K562 (cell line): ENCODE results near the gene ADAM22. TPM values are rescaled to one million over a fixed set of nuclear protein-coding genes. Genes with fewer than 3 reads are reported as not detected.

ENCODE experiments used
- ADNP ChIP-seq: fragments of 200-800 bp; sonication (Bioruptor generic); IDR thresholded peaks from 2 replicates; pipeline ENCODE4 v1.6.1; 2016; ENCODE audit warnings: missing genetic modification characterization, missing compliant biosample characterization
- EHMT2 ChIP-seq: fragments of 450-650 bp; IDR thresholded peaks from 2 replicates; pipeline ENCODE4 v1.6.1; 2018; ENCODE audit warnings: antibody characterized with exemption
- POLR2B ChIP-seq: fragments of 450-650 bp; IDR thresholded peaks from 2 replicates; pipeline ENCODE4 v1.6.1; 2018; ENCODE audit warnings: low read depth; ENCODE audit not compliant: partially characterized antibody
- RREB1 ChIP-seq: fragments of 250-450 bp; sonication (Bioruptor Pico); IDR thresholded peaks from 2 replicates; pipeline ENCODE4 v1.4.0; 2020
- SAP30 ChIP-seq: fragments of 200-600 bp; sonication (generic); IDR thresholded peaks from 2 replicates; pipeline ENCODE4 v1.6.1; 2012; ENCODE audit warnings: borderline replicate concordance, low read depth, mild to moderate bottlenecking, moderate library complexity, low read length, control low read depth, inconsistent platforms; ENCODE audit not compliant: insufficient read depth, poor library complexity, severe bottlenecking
- SRF ChIP-seq, 2 experiments: fragments of 250-450, 450-650 bp in 1 of 2; sonication (Bioruptor Pico) in 1 of 2; sonication (generic) in 1 of 2; formaldehyde crosslinking; IDR thresholded peaks; 2 replicates each; pipeline versions ENCODE4 v1.5.0 to v1.5.1; 2020 to 2022; ENCODE audit warnings: mild to moderate bottlenecking in 1 of 2, missing genetic modification reagents in 1 of 2
- ZZZ3 ChIP-seq: fragments of 450-650 bp; IDR thresholded peaks from 2 replicates; pipeline ENCODE4 v1.6.1; 2016; ENCODE audit warnings: antibody characterized with exemption, mild to moderate bottlenecking, moderate library complexity
- polyA plus RNA-seq, 8 experiments: library from polyadenylated mRNA; depleted of rRNA in 4 of 8; stranded (reverse) in 5 of 8; unstranded in 3 of 8; fragments of >200 nt; fragmentation: Nextera tagmentation in 2 of 8; fragmentation: Illumina TruSeq in 1 of 8; extraction: Ambion mirVana in 2 of 8; extraction: Trizol in 1 of 8; gene quantifications; 2 replicates each; pipeline versions ENCODE4 v1.2.1 to v1.2.3, GENCODE V29; 2011 to 2014; ENCODE audit warnings: inconsistent platforms in 1 of 8, missing spikeins in 1 of 8
- total RNA-seq, 7 experiments: library from RNA; depleted of rRNA in 6 of 7; stranded (reverse); fragments of >200 nt in 6 of 7; fragmentation: Illumina TruSeq in 2 of 7; extraction: Trizol in 2 of 7; gene quantifications; 2 replicates each; pipeline versions ENCODE4 v1.2.1 to v1.2.3, GENCODE V29; 2011 to 2021; ENCODE audit warnings: low replicate concordance in 1 of 7

Gene ADAM22
- total and polyA plus RNA-seq, 9 of the 15 experiments (the other 6 are each of a cell fraction or from before 2014, with no cell fraction given) = 0.01 to 0.58 (median 0.18) TPM

- TF ChIP-seq SRF (CRISPR knock-in tag; IDR thresholded peaks at IDR 0.05) (no peak), EHMT2 (no peak), ADNP (tag) (no peak), SAP30 (no peak), ZZZ3 (no peak), POLR2B (no peak), RREB1 (no peak)
Observed at GRCh38 chr7:88012086-88012485, 78.0 kb downstream of the ADAM22 start (continued).
